ENCODE results near the gene FLNB. TPM values are rescaled to one million over a fixed set of nuclear protein-coding genes. Genes with fewer than 3 reads are reported as not detected.

The FLNB gene
- total and polyA plus RNA-seq, 2 of the 8 experiments (the other 6 are each of a cell fraction or from before 2014, with no cell fraction given) = 72.3 to 118 TPM

DNA sequence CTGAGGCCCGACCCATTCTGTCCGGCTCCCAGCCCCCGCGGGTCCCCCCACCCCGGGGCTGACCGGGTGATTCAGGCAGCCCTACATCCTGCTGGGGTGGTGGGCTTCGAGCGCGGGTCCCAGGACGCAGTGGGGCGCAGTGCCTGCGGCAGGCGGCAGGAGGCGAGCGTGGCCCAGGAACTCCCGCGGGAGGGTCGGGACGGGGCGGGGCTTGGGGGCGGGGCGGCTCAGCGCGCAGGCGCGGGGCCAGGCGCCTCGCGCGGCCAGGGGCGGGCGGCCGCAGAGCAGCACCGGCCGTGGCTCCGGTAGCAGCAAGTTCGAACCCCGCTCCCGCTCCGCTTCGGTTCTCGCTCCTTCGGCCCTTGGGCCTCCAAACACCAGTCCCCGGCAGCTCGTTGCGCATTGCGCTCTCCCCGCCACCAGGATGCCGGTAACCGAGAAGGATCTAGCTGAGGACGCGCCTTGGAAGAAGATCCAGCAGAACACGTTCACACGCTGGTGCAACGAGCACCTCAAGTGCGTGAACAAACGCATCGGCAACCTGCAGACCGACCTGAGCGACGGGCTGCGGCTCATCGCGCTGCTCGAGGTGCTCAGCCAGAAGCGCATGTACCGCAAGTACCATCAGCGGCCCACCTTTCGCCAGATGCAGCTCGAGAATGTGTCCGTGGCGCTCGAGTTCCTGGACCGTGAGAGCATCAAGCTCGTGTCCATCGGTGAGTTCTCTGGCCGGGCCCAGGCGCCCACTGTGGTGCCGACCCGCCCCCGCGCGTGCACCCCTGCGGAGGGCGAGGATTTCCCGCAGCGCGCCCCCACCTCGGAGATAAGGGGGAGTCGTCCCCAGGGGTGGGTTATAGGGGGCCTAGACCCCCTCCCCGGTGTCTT, at the start of gene FLNB (continued):
- TF ChIP-seq, protein P1, sequence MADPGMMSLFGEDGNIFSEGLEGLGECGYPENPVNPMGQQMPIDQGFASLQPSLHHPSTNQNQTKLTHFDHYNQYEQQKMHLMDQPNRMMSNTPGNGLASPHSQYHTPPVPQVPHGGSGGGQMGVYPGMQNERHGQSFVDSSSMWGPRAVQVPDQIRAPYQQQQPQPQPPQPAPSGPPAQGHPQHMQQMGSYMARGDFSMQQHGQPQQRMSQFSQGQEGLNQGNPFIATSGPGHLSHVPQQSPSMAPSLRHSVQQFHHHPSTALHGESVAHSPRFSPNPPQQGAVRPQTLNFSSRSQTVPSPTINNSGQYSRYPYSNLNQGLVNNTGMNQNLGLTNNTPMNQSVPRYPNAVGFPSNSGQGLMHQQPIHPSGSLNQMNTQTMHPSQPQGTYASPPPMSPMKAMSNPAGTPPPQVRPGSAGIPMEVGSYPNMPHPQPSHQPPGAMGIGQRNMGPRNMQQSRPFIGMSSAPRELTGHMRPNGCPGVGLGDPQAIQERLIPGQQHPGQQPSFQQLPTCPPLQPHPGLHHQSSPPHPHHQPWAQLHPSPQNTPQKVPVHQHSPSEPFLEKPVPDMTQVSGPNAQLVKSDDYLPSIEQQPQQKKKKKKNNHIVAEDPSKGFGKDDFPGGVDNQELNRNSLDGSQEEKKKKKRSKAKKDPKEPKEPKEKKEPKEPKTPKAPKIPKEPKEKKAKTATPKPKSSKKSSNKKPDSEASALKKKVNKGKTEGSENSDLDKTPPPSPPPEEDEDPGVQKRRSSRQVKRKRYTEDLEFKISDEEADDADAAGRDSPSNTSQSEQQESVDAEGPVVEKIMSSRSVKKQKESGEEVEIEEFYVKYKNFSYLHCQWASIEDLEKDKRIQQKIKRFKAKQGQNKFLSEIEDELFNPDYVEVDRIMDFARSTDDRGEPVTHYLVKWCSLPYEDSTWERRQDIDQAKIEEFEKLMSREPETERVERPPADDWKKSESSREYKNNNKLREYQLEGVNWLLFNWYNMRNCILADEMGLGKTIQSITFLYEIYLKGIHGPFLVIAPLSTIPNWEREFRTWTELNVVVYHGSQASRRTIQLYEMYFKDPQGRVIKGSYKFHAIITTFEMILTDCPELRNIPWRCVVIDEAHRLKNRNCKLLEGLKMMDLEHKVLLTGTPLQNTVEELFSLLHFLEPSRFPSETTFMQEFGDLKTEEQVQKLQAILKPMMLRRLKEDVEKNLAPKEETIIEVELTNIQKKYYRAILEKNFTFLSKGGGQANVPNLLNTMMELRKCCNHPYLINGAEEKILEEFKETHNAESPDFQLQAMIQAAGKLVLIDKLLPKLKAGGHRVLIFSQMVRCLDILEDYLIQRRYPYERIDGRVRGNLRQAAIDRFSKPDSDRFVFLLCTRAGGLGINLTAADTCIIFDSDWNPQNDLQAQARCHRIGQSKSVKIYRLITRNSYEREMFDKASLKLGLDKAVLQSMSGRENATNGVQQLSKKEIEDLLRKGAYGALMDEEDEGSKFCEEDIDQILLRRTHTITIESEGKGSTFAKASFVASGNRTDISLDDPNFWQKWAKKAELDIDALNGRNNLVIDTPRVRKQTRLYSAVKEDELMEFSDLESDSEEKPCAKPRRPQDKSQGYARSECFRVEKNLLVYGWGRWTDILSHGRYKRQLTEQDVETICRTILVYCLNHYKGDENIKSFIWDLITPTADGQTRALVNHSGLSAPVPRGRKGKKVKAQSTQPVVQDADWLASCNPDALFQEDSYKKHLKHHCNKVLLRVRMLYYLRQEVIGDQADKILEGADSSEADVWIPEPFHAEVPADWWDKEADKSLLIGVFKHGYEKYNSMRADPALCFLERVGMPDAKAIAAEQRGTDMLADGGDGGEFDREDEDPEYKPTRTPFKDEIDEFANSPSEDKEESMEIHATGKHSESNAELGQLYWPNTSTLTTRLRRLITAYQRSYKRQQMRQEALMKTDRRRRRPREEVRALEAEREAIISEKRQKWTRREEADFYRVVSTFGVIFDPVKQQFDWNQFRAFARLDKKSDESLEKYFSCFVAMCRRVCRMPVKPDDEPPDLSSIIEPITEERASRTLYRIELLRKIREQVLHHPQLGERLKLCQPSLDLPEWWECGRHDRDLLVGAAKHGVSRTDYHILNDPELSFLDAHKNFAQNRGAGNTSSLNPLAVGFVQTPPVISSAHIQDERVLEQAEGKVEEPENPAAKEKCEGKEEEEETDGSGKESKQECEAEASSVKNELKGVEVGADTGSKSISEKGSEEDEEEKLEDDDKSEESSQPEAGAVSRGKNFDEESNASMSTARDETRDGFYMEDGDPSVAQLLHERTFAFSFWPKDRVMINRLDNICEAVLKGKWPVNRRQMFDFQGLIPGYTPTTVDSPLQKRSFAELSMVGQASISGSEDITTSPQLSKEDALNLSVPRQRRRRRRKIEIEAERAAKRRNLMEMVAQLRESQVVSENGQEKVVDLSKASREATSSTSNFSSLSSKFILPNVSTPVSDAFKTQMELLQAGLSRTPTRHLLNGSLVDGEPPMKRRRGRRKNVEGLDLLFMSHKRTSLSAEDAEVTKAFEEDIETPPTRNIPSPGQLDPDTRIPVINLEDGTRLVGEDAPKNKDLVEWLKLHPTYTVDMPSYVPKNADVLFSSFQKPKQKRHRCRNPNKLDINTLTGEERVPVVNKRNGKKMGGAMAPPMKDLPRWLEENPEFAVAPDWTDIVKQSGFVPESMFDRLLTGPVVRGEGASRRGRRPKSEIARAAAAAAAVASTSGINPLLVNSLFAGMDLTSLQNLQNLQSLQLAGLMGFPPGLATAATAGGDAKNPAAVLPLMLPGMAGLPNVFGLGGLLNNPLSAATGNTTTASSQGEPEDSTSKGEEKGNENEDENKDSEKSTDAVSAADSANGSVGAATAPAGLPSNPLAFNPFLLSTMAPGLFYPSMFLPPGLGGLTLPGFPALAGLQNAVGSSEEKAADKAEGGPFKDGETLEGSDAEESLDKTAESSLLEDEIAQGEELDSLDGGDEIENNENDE (IDR thresholded peaks at IDR 0.05; ENCODE audit: insufficient replicate concordance, low read length) = no peak
- TF ChIP-seq FOSL1 (IDR thresholded peaks at IDR 0.05; ENCODE audit: insufficient read depth, low read depth, low read length) = no peak
- no peak for TF ChIP-seq JUND (IDR thresholded peaks at IDR 0.05; ENCODE audit: low read length)
- TF ChIP-seq CHD1 (IDR thresholded peaks at IDR 0.05; ENCODE audit: low read depth, low read length) = no peak
- TF ChIP-seq RFX5 (IDR thresholded peaks at IDR 0.05; ENCODE audit: borderline replicate concordance, low read depth, low read length) = no peak
- TF ChIP-seq MAFK (IDR thresholded peaks at IDR 0.05; ENCODE audit: low read depth, low read length) = no peak
- no peak for TF ChIP-seq CHD2 (IDR thresholded peaks at IDR 0.05; ENCODE audit: low read length)
- TF ChIP-seq, protein P2, sequence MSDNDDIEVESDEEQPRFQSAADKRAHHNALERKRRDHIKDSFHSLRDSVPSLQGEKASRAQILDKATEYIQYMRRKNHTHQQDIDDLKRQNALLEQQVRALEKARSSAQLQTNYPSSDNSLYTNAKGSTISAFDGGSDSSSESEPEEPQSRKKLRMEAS (IDR thresholded peaks at IDR 0.05) = peak; percentile 51
- TF ChIP-seq, protein P3, sequence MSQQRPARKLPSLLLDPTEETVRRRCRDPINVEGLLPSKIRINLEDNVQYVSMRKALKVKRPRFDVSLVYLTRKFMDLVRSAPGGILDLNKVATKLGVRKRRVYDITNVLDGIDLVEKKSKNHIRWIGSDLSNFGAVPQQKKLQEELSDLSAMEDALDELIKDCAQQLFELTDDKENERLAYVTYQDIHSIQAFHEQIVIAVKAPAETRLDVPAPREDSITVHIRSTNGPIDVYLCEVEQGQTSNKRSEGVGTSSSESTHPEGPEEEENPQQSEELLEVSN (IDR thresholded peaks at IDR 0.05) = 0 out of 2 replicates have a peak, but pooled peaks have one; percentile 13
